Activated CD4-positive, alpha-beta memory T cell treated with anti-CD3 and anti-CD28 coated beads for 36 hours (primary cell): Measurements from ENCODE around the gene IQSEC2. TPM values are rescaled to one million over a fixed set of nuclear protein-coding genes. Genes with fewer than 3 reads are reported as not detected.

Experiments
- CTCF ChIA-PET: fragments of 350-600 bp; sonication (Branson Sonifier 250); formaldehyde crosslinking; loops from one replicate; lab custom pipeline; 2021; ENCODE audit warnings: antibody characterized with exemption, inconsistent platforms; lab: Charles Lee
- POLR2A ChIA-PET: fragments of 350-600 bp; sonication (Branson Sonifier 250); formaldehyde crosslinking; loops from one replicate; lab custom pipeline; 2021; ENCODE audit warnings: antibody characterized with exemption; lab: Charles Lee
- DNase-seq: peaks from one replicate; pipeline ENCODE4 v3.0.0-alpha.2; 2020
- H3K27ac Mint-ChIP-seq: one replicate; pipeline ENCODE4 v1.8.0; 2021; ENCODE audit warnings: mixed read lengths
- H3K27me3 Mint-ChIP-seq: one replicate; pipeline ENCODE4 v1.8.0; 2021; ENCODE audit warnings: mixed read lengths
- H3K36me3 Mint-ChIP-seq: one replicate; pipeline ENCODE4 v1.8.0; 2021; ENCODE audit warnings: mixed read lengths
- H3K4me1 Mint-ChIP-seq: one replicate; pipeline ENCODE4 v1.8.0; 2021; ENCODE audit warnings: low read depth, mixed read lengths
- H3K4me3 Mint-ChIP-seq: one replicate; pipeline ENCODE4 v1.8.0; 2021; ENCODE audit warnings: mild to moderate bottlenecking, mixed read lengths
- H3K9me3 Mint-ChIP-seq: one replicate; pipeline ENCODE4 v1.8.0; 2021; ENCODE audit warnings: mixed read lengths
- intact Hi-C: fragments of 100-400 bp; cut with micrococcal nuclease; formaldehyde crosslinking; loops from one replicate; pipeline ENCODE4 v1.15.1; 2023
- total RNA-seq, 2 experiments: library from RNA; stranded (reverse); gene quantifications; one replicate each; pipeline ENCODE4 v1.2.3, GENCODE V29; 2021

IQSEC2 gene
- total RNA-seq, 2 experiments from 2014 or later, result 0.39 to 0.74 TPM

DNA sequence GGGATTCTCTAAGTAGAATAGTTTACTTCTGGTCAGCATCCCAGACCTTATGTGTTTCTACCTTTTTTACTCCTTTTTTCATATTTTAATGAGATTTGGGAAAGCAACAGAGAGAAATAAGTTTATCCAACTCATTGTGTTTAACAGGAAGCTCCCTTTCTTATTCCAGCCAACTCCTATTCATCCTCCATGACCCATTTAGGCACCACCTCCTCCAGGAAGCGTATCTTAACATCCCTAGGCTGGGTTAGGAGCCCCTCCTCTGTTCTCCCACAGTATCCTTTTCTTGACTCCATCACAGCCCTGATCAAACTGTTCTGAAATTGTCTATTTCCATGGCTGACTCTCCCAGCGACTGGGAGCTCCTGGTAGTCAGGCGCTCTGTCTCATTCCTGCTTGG lies 18.8 kb upstream of the IQSEC2 start:
- no peak overlapping the region for H3K27ac Mint-ChIP-seq
- H3K36me3 Mint-ChIP-seq, result no peaks in the 10 kb centered on the region
- CTCF ChIA-PET, result interaction anchor here (0.8 to 3.7 kb wide), 3 partner anchors 13 to 17 kb away, joined by 3 to 17 read pairs (median 4); no protein-coding TSS in a partner anchor
- H3K27me3 Mint-ChIP-seq, result no peaks in the 10 kb centered on the region
- POLR2A ChIA-PET, result no interaction called here
- H3K4me1 Mint-ChIP-seq, result no peaks in the 10 kb centered on the region
- no peak overlapping the region for H3K4me3 Mint-ChIP-seq
- no peaks in the 10 kb centered on the region for H3K9me3 Mint-ChIP-seq
- no peak for DNase-seq
- intact Hi-C loops, result no loop called here

DNA sequence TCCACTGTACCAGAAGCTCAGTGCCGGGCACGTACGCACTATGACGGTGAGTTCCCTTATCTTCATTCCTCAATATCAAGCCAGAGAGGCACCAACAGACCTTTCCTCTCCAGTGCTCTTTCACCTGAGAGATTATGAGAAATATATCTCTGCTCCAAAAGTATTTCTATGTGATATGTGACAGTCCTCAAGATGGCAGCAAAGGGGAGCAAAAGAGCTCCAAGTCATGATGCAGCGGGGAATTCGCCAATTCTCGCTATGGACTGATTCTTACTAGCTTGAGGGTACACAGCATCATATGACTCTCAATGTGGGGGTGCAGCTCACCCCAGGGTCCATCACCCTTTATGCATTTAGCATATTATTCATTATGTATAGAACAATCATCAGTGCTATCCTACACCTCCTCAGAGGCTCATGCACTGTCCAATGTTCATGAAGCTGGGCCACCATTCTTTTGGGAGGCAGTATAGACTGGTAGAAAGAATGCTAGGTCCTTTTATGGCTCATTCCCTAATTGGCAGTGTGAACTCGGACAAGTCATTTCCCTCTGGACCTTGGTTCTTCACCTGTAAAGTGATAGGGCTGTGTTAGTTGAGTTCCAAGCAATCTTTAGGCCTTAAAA lies 12.8 kb upstream of the IQSEC2 start:
- POLR2A ChIA-PET, result no interaction called here
- Mint-ChIP-seq H3K36me3 (no peaks in the 10 kb centered on the region), H3K27me3 (no peaks in the 10 kb centered on the region)

DNA sequence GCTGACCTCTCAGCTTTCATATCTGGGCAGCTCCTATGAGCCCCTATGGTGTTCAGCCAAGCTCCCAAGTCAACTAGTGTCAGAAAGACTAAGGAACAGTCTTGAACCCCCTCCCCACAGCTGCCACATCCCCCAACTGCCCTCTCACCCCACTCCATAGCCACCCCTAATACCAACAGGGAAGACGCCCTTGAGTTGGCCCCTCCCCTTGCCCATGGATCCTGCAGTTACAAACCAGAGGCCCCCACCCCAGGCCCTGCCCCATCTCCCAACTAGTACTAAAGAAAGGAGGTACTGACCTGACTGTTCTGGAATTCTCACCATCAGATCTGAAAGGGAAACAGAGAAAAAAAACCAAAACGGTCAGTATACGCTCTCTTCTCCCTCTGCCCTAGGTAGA lies 10.2 kb upstream of the IQSEC2 start:
- H3K4me3 Mint-ChIP-seq, result no peak overlapping the region
- CTCF ChIA-PET, result interaction anchor here (2.2 to 2.3 kb wide), 2 partner anchors 21 to 26 kb away, joined by 8 to 10 read pairs; no protein-coding TSS in a partner anchor
- H3K27me3 Mint-ChIP-seq, result no peaks in the 10 kb centered on the region
- peaks cover 13% of the 10 kb centered on the region for H3K4me1 Mint-ChIP-seq
- DNase-seq, result no peak
- no peaks in the 10 kb centered on the region for H3K36me3 Mint-ChIP-seq
- intact Hi-C loops, result no loop called here
- no peaks in the 10 kb centered on the region for H3K9me3 Mint-ChIP-seq
- H3K27ac Mint-ChIP-seq, result no peak overlapping the region
- POLR2A ChIA-PET, result no interaction called here

More for the DNA sequence above, 12.8 kb upstream of the IQSEC2 start:
- Mint-ChIP-seq H3K4me3 (no peak overlapping the region), H3K4me1 (no peaks in the 10 kb centered on the region), H3K9me3 (no peaks in the 10 kb centered on the region), H3K27ac (no peak overlapping the region)
- no peak for DNase-seq
- CTCF ChIA-PET, result interaction anchor here (0.7 to 1.3 kb wide), 4 partner anchors 19 to 188 kb away, joined by 3 read pairs; no protein-coding TSS in a partner anchor
- intact Hi-C loops, result no loop called here

DNA sequence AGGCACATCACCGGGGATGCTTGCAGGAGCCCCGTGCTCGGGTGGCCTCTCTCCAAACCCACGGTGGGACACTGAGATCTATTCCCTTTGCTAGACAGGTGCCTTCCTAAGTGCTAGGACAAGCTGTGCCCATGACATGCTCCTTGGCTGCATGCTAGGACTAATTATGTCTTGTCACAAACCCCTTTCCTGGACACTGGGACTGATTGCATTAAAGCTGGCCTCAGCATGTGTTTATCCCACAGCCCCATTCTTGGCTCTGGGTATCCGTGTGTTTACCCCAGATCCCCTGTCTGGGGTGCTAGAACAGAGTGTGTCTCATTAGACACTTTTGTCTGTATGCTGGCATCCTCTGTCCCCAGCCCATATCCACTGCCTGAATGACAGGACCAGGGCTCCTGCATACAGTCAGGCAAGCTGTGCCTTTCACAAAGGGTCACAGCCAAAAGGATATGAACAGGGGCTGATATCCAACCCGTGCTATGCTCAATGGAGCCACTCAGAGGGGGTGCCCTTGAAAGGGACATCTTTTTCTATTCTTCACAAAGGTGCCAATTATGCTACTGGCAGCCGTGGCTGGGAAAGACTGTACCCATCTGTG lies 9.2 kb upstream of the IQSEC2 start:
- intact Hi-C loops, result no loop called here
- CTCF ChIA-PET, result interaction anchor here (0.6 to 2.3 kb wide), 6 partner anchors 9 to 181 kb away, joined by 3 to 10 read pairs (median 5); partner anchors contain the start of gene IQSEC2
- H3K27ac Mint-ChIP-seq, result no peak overlapping the region
- H3K36me3 Mint-ChIP-seq, result no peaks in the 10 kb centered on the region
- DNase-seq, result no peak
- H3K4me3 Mint-ChIP-seq, result no peak overlapping the region
- no peaks in the 10 kb centered on the region for H3K27me3 Mint-ChIP-seq
- POLR2A ChIA-PET, result no interaction called here
- no peaks in the 10 kb centered on the region for H3K9me3 Mint-ChIP-seq
- peaks cover 13% of the 10 kb centered on the region for H3K4me1 Mint-ChIP-seq

DNA sequence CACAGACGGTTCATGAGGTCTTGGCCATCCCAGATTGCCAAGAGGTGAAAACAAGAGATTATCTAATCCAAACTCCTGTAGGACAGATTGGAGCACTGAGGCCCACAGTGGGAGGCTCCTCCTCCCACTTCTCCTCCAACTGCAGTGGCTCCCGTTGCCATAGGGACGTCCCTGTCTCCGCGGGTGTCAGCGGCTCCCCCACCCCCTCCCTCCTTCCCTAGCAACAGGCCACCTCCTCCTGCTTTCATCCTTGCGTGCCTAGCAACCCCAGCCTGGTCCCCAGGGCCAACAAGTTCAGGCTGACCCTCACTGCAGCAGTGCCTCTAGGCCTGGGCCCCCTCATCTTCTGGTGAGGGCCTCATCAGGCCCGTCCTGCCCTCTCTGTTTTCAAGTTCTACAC lies 6.8 kb upstream of the IQSEC2 start:
- CTCF ChIA-PET, result interaction anchor here (1.0 to 3.0 kb wide), 4 partner anchors 25 to 194 kb away, joined by 6 to 21 read pairs (median 6); no protein-coding TSS in a partner anchor
- intact Hi-C loops, result loop anchor here (10.0 kb wide), 1 partner anchor 147 kb away; the partner anchor contains the start of gene HSD17B10
- DNase-seq, result peak; percentile 24
- no peaks in the 10 kb centered on the region for H3K27me3 Mint-ChIP-seq
- peaks cover 13% of the 10 kb centered on the region for H3K4me1 Mint-ChIP-seq
- peak overlapping the region; percentile 57 for H3K4me3 Mint-ChIP-seq
- peak overlapping the region; percentile 82 for H3K27ac Mint-ChIP-seq
- no peaks in the 10 kb centered on the region for H3K9me3 Mint-ChIP-seq
- POLR2A ChIA-PET, result no interaction called here
- H3K36me3 Mint-ChIP-seq, result no peaks in the 10 kb centered on the region

DNA sequence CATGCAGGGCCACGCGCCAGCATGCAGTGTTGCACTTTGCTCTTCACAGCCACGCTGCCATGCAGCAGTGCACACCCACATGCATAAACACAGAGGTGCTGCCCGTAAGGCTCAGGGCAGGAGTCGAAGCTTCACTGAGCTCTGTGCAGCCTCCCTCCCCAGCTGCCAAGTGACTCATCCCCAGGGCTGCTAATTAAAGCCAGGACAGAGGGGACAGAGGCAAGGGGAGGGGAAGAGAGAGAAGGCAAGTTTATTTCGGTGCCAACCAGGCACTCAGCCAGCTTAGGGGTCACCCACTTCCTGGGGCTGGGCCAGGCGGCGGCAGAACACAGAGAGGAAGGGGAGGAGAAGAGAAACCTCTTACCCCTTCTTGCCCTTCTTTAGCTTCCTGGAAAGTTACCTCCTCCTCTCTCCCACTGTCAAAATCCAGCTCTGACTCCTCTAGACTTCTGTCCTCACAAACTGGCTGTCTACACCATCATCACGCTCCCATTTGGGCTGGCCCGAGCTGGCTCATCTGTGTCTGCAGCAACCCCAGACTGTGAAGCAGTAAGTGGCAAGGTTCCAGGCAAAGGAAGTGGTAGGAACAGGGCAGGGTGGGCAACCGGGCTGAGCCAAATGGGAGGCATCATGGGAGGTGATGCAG lies 6.2 kb upstream of the IQSEC2 start:
- Mint-ChIP-seq H3K4me3 (peak overlapping the region; percentile 57), H3K4me1 (peaks cover 13% of the 10 kb centered on the region), H3K36me3 (no peaks in the 10 kb centered on the region), H3K27me3 (no peaks in the 10 kb centered on the region), H3K27ac (peak overlapping the region; percentile 82), H3K9me3 (no peaks in the 10 kb centered on the region)
- intact Hi-C loops, result loop anchor here (10.0 kb wide), 1 partner anchor 147 kb away; the partner anchor contains the start of gene HSD17B10
- DNase-seq, result peak; percentile 36
- CTCF ChIA-PET, result interaction anchor here (1.0 to 3.0 kb wide), 4 partner anchors 25 to 194 kb away, joined by 6 to 21 read pairs (median 6); no protein-coding TSS in a partner anchor
- POLR2A ChIA-PET, result interaction anchor here (1.0 kb wide), 1 partner anchor 70 kb away, joined by 3 read pairs; no protein-coding TSS in a partner anchor

DNA sequence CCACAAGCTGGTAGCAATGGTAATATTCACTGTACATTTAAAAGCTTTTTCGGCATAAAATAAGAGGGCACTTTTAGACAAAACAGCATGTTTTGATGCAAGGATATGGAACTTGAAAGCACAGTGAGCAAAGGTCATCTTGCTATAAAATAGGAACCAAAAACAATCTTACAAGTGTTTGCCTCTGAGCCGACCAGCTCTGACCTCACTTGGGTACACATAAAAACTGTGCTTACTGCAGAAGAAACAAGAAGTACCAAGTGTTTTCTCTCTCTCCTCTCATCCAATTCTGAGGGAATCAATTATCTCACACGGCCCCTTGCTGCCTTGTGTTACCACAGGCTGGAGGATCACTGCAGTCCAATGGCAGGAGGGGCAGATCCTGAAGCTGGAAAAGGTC lies 4.8 kb upstream of the IQSEC2 start:
- H3K36me3 Mint-ChIP-seq, result no peaks in the 10 kb centered on the region
- H3K4me1 Mint-ChIP-seq, result peaks cover 13% of the 10 kb centered on the region
- ChIA-PET CTCF (interaction anchor here (0.9 to 3.0 kb wide), 7 partner anchors 9 to 196 kb away, joined by 3 to 21 read pairs (median 4); no protein-coding TSS in a partner anchor), POLR2A (no interaction called here)
- H3K27me3 Mint-ChIP-seq, result no peaks in the 10 kb centered on the region
- no peaks in the 10 kb centered on the region for H3K9me3 Mint-ChIP-seq
- H3K4me3 Mint-ChIP-seq, result no peak overlapping the region
- intact Hi-C loops, result loop anchor here (10.0 kb wide), 1 partner anchor 149 kb away; the partner anchor contains the start of gene HSD17B10
- DNase-seq, result no peak
- no peak overlapping the region for H3K27ac Mint-ChIP-seq

DNA sequence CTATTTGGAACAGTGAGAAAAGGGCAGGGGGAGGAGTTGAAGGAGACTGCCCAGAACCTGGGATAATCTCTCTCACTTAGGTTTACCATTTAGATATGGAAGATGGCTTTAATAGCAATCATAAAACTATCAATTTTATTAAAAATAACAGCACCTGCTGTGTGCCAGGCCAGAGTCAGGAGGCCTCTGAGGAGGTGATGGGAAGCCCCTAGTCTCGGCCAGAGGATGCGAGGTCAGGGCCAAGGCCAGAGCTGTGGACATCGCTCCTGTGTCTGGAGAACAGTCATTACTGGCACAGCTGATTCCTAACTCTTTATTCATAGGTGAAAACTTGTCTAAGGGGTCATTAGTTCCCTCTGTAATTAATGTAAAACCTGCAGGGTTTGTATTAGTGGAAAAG lies 4.2 kb upstream of the IQSEC2 start:
- Mint-ChIP-seq H3K4me1 (peaks cover 13% of the 10 kb centered on the region), H3K4me3 (no peak overlapping the region), H3K27ac (no peak overlapping the region), H3K9me3 (no peaks in the 10 kb centered on the region), H3K27me3 (no peaks in the 10 kb centered on the region), H3K36me3 (no peaks in the 10 kb centered on the region)
- intact Hi-C loops, result loop anchor here (10.0 kb wide), 1 partner anchor 149 kb away; the partner anchor contains the start of gene HSD17B10
- ChIA-PET POLR2A (no interaction called here), CTCF (interaction anchor here (0.9 to 3.0 kb wide), 7 partner anchors 10 to 197 kb away, joined by 3 to 21 read pairs (median 4); no protein-coding TSS in a partner anchor)
- no peak for DNase-seq

DNA sequence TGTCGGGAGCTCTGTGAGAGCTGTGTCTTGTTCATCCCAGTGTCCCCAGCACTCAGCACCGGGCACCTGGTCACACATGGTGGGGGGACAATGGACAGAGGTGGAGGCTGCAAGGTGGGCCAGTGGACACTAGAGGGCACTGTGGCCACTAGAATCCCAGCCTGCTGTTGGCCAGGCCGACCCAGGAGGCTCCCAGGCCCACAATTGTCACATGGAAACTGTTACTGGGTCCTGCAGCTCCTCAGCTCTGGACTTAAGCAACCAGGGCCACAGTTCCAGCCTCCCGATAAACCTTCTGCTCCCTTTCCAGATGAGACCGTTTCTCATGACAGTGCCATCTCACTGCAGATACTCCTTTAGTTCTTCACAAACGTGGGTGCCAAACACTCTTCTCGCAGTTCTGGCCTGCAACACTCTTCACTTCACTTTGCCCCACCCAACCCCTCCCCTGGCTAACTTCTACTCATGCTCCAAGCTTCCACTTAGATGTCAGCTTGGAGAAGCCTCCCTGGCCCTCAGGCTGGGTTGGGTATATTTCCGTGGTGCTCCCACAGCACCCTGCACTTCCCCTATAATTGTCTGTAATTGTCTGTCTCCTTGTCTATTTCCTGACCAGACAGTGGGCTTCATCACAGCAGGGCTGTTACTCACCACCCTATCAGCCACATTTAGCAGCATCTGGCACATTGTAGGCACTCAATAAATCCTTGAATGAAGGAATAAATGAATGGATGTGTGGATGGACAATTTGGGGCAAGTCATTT lies 3.5 kb upstream of the IQSEC2 start:
- H3K4me1 Mint-ChIP-seq, result peaks cover 18% of the 10 kb centered on the region
- H3K36me3 Mint-ChIP-seq, result no peaks in the 10 kb centered on the region
- no peak overlapping the region for H3K27ac Mint-ChIP-seq
- ChIA-PET POLR2A (no interaction called here), CTCF (interaction anchor here (0.6 to 2.3 kb wide), 8 partner anchors 11 to 197 kb away, joined by 3 to 8 read pairs (median 5); no protein-coding TSS in a partner anchor)
- DNase-seq, result peak; percentile 63
- no peaks in the 10 kb centered on the region for H3K27me3 Mint-ChIP-seq
- H3K9me3 Mint-ChIP-seq, result no peaks in the 10 kb centered on the region
- no peak overlapping the region for H3K4me3 Mint-ChIP-seq
- intact Hi-C loops, result loop anchor here (10.0 kb wide), 1 partner anchor 150 kb away; the partner anchor contains the start of gene HSD17B10

DNA sequence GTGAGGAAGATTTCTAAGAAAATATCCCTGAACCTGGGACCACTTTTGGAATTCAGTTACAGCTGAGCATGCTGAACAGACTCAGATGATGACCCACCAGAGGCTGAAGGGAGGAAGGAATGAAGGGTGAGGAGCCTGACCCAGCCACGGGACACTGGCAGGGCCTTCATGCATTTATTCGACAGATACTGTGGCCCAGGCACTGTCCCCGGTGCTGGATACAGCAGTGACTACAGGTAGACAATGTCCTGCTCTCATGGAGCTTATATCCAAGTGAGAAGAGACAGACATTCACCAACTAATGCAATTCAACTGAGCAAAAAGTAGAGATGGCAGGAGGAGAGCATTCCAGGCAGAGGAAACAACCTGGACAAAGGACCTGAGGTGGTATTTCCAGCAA lies 2.2 kb upstream of the IQSEC2 start:
- Mint-ChIP-seq H3K27ac (no peak overlapping the region), H3K4me3 (no peak overlapping the region), H3K4me1 (peaks cover 20% of the 10 kb centered on the region), H3K36me3 (no peaks in the 10 kb centered on the region), H3K9me3 (no peaks in the 10 kb centered on the region), H3K27me3 (no peaks in the 10 kb centered on the region)
- DNase-seq, result no peak
- intact Hi-C loops, result loop anchor here (10.0 kb wide), 1 partner anchor 151 kb away; the partner anchor contains the start of gene HSD17B10
- ChIA-PET CTCF (interaction anchor here (0.6 to 1.9 kb wide), 9 partner anchors 21 to 1524 kb away, joined by 3 to 9 read pairs (median 4); no protein-coding TSS in a partner anchor), POLR2A (no interaction called here)

DNA sequence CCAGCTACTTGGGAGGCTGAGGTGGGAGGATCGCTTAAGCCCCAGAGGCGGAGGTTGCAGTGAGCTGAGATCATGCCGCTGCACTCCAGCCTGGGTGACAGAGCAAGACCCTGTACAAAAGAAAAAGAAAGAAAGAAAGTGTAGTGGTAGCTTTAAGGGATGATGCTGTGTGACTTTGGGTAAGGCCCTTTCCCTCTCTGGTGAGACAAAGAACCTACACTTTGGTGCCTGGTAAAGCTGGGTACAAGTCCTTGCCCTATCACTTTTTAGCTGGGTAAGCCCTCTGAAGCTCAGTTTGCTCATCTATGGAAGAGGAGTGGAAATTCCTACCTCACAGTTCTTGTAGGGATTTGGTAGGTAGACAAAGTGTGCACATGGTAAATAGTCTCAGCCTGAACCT lies 1.7 kb upstream of the IQSEC2 start:
- H3K9me3 Mint-ChIP-seq, result no peaks in the 10 kb centered on the region
- POLR2A ChIA-PET, result no interaction called here
- CTCF ChIA-PET, result interaction anchor here (0.9 to 1.9 kb wide), 5 partner anchors 30 to 199 kb away, joined by 3 to 9 read pairs (median 3); no protein-coding TSS in a partner anchor
- no peaks in the 10 kb centered on the region for H3K36me3 Mint-ChIP-seq
- H3K27me3 Mint-ChIP-seq, result no peaks in the 10 kb centered on the region
- H3K4me3 Mint-ChIP-seq, result no peak overlapping the region
- H3K27ac Mint-ChIP-seq, result no peak overlapping the region
- peaks cover 16% of the 10 kb centered on the region for H3K4me1 Mint-ChIP-seq
- intact Hi-C loops, result loop anchor here (10.0 kb wide), 1 partner anchor 152 kb away; the partner anchor contains the start of gene HSD17B10
- no peak for DNase-seq
